GM18520 (cell line): ENCODE results near the gene DOC2B.
"Not testable (repeated sequence)": the region's sequence is repeated elsewhere in the genome, so short reads cannot be mapped to it uniquely, and the experiment has no call there.

ENCODE experiments used
- ATAC-seq: cut with Tn5 transposase; IDR thresholded peaks from one replicate; pipeline ENCODE4 v1.9.1; 2021; ENCODE audit not compliant: unreplicated experiment

Gene DOC2B

GRCh38 chr17:193426-193810, 12.0 kb upstream of the DOC2B start:
- ATAC-seq, result no peak

DNA sequence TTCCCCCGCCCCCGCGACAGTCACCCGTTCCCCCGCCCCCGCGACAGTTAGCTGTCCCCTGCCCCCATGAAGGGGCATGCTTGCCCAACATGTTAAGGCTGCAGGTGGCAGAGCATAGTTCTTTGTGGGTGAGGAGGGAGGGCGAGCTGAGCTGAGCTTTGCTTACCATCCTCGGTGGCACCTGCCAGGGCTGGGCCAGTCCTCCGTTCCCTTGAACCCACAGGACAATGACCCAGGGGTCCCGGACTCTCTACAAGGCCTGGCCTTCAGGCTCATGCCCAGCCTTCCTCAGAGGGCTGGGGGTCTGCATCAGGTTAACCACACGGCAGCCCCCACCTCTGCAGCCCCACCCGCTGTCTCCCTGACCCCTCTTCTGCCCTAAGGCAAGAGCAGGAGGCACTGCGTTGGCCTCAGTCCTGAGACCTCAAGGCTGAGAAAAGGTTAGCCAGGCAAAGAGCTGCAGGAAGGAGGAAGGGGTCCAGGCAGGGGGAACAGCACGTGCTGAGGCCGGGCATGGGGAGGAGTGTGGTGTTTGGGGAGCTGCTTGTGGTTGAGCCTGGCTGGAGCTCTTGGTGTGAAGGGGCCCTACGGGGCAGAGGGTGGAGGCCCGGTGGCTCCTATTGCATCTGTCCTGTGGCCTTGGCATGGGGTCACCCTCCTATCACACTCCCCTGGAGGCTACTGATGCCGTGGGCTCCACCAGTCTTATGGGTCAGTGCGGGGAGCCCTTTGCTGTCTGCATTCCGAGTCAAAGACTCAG, 11.4 kb upstream of the DOC2B start:
- no peak for ATAC-seq

GRCh38 chr17:189444-189843, 8.0 kb upstream of the DOC2B start:
- no peak for ATAC-seq

DNA sequence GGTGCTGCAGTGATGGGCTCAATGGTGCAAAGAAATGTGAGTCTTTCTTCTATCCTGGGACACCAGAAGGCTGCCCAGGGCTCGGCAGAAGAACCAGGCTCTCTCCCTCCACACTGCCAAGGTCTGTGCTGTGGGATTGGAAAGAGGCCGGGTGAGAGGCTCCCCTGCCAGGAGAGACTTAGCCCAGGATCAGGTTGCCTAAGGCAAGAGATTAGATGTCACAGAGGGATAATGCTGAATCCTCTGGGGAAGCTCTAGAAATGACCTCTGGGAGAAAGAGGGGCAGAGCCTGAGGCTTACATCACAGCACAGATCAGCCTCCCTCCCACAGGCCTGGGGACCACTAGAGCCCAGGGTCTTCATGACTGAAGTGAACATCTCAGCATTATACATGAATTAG, 5.7 kb upstream of the DOC2B start:
- ATAC-seq, result no peak

GRCh38 chr17:185445-186138, 4.1 kb upstream of the DOC2B start:
- no peak for ATAC-seq

DNA sequence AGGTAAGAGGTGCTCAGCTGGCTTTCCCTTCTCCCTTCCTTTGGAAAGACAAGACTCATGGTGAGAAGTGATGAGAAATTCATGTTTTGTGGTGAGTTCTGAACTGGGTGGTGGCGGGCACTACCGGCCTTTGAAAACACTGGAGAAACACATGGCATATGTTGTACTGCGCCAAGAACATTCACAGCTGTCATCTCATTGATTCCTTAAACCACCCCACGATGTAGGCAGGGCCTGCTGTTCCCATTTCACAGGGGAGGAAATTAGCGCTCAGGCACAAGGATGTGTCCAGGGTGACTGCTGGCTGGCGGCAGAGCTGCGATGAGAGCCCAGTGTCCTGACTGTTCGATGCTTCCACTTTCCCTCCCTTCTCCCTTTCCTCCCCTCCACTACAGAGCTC, 1.6 kb upstream of the DOC2B start:
- no peak for ATAC-seq

DNA sequence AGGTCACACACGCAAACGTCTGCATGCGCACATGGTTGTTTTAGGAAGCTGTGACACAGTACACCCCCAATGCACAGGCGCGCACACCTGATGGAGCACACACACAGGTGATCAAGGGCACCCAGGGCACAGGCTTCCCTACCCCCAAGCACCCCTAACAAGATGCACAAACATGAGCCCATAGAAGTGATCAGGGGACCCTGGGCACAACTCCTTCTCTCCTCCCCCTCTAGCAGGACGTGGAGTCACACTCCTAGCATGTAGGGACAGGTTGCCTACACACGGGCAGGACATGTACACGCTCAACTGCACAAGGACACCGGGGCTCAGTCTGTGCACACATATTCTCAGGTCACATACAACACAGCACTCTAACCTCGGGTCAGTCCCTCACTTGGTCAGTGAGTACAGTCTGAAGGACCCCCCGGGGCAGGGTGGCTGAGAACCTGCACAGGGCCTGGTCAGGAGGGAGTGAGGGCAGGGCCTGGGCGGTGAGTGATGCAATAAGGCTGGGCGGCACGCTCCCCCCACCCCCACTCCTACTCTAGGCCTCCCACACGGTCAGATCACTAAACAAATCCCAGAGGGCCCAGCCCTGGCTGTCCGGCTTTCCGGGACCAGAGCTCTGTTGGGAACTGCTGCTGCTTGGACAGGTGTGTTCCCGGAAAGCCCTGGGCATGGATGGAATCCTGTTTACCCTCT, 751 bp upstream of the DOC2B start:
- ATAC-seq, result no peak

GRCh38 chr17:180381-181244, 837 bp downstream of the DOC2B start:
- no peak for ATAC-seq

DNA sequence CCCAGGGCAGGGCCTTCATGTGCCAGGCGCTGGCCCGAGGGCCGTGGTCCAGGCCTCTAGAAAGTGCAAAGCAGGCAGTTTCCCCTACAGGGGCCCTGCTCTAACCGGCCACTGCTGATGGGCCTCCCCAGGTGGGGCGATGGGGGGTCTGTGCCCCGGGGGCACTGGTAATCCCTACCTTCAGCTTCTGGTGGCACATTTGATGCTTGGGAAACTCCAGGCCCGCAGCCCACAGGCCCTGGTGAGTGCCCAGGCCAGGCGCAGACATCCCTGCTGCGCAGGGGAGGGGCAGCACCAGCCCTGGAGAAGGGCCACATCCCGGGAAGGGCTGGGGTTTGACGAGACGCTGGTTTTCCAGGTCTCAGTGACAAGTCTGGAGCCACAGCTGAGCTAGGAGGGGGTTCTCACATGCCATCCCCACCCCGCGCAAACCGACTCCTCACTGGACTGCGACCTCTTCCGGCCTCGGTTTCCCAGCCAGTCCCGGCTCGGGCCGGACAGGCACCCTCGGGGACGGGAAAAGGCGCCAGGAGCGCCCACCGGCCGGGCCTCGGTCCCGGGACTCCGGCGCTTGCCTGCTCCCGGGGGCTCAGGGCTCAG, 1.6 kb downstream of the DOC2B start:
- no peak for ATAC-seq

DNA sequence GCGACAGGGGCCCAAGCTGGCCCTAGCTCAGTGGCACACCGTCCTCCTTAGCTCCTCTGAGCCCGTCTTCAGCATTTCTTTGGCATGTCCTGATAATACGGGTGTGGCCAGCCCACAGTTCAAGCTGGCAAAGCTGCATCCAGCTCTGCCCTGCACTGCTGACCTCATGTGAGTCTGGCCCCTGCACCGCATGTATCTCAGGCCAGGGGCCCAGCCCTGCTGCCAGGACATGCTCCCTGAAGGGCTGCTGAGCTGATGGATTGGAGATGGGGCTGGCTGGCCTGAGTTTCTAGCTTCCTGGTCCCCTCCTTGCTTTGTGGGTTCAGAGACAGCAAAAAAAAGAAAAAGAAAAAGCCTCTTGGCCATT, 2.4 kb downstream of the DOC2B start:
- ATAC-seq, result no peak

DNA sequence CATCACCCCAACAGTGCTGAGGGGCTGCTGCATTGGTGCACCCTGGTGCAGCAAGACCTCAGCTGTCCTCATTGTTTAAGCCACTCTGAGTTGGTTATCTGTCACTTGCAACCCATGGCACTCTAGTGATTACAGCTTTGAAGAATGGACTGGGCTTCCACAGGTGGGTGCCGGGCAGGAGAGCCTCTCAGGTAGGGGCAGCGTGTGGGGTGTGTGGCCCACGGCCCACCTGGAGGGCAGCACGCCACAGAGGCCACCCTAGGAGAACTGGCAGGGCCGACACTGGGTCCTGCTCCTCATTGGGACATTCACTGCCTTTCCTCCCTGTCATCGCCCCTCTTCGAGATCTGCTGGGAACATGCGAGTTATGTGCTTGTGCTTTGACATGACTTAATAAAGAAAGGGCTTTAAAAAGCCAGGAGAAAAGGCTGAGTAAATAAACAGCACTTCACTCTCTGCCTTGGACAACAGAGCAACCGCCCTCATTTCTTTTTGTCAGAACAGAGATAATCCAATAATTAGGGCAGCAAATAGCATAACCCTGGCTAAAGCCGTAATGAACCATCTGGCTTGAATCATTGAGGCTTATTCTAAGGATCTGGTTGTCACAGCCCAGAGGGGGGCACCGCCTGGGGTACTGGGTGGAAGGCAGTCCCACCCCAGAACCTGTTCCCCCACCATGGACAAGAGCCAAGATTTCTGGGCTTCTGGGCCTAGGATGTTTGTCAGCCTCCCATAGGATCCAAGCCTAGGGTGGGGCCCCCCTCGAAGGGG, 3.0 kb downstream of the DOC2B start:
- ATAC-seq, result no peak

GRCh38 chr17:177762-178161, 3.7 kb downstream of the DOC2B start:
- no peak for ATAC-seq

DNA sequence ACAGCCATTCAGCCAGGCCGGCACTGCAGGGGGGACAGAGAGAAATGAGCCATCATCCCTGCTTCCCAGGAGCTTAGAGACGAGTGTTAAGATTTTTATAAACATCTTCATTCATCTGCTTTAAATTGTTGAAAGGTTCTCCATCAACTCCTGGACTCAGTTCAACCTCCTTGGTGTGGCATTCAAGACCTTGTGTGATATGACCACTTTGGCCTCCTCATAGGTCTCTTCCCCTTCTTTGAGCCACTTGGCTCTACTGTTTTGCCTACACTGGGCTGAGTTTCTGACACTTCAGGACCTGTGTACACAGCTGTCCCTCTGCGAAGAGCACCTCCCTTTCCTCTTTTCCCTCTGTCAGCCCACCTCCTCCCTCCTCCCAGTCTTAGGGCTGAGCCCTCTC, 4.3 kb downstream of the DOC2B start:
- ATAC-seq, result no peak

DNA sequence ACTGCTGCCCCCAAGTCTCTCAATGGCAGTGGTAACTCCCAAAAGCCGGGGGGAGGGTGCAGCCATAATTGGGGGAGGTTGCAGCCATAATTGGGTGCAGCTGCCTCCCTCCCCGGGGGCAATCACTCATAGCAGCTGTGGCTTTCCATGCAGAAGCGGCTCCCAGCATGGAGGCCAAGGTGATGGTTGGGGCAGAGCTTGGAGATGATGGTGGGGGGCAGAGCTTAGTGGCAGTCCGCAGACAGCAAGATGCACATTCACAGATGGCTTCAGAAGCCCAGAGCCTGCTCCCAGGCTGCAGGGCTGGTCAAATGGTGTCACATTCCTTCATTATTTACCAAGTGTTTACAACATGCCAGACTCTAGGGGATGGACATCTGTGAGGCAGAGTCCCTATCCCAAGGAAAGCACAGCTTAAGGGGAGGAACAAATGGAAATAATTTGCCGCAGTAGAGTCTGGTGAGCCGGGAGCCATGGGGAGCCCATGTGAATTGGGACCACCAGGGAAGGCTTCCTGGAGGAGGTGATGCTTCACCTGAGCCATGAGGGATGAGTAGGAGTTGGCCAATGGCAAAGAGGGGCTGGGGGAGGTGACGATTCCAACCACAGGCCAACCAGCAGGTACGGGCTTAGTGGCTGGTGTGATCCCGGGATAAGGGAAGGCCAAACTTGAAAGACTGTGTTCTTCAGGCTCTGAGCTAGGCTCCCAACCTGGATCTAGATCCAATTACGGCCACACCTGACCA, 8.1 kb downstream of the DOC2B start:
- ATAC-seq, result no peak

- no peak for ATAC-seq
These were observed 9.0 kb downstream of the DOC2B start for GRCh38 chr17:172401-172800.

- ATAC-seq, result no peak
These were observed 9.6 kb downstream of the DOC2B start for GRCh38 chr17:171871-172270.

GRCh38 chr17:170130-170670, 11.2 kb downstream of the DOC2B start:
- ATAC-seq, result no peak

- ATAC-seq, result not testable (repeated sequence)
These were observed 12.8 kb downstream of the DOC2B start for GRCh38 chr17:168614-169013.

- ATAC-seq, result no peak
These were observed 15.5 kb downstream of the DOC2B start for GRCh38 chr17:165939-166338.
